HepG2 (cell line): Measurements from ENCODE around the gene VAPB. TPM values are rescaled to one million over a fixed set of nuclear protein-coding genes. Genes with fewer than 3 reads are reported as not detected.
A peak's percentile ranks its signal among the peaks of the same experiment; 100 is the strongest.

Experiments used
- ATAC-seq: fragments of 200-7000 bp; cut with Tn5 transposase; 3 replicates; pipeline ENCODE4 v1.9.1; 2020; ENCODE audit warnings: mild to moderate bottlenecking, moderate library complexity
- BruUV-seq: library from RNA; stranded (reverse); fragments of 400-500 nt; replicated peaks from 2 replicates; lab custom pipeline; 2021; lab: Mats Ljungman, UMichigan
- CTCF ChIA-PET: fragments of 300-600 bp; formaldehyde crosslinking; extraction: SDS; loops from one replicate; lab custom pipeline; 2021; ENCODE audit warnings: low total read pairs, inconsistent platforms, low intra/inter-chr PET ratio; lab: Yijun Ruan, JAX
- POLR2A ChIA-PET: fragments of 350-600 bp; sonication (Branson Sonifier 250); formaldehyde crosslinking; loops from one replicate; lab custom pipeline; 2020; ENCODE audit warnings: antibody characterized with exemption, inconsistent platforms; lab: Yijun Ruan, JAX
- DNase-seq: peaks from one replicate; pipeline ENCODE4 v3.0.0-alpha.2; 2015; ENCODE audit warnings: low spot score
- FAIRE-seq: peaks from 3 replicates; lab custom pipeline; 2011; peaks lifted over from hg19 to GRCh38; lab: Jason Lieb, UNC
- H2AFZ ChIP-seq: one replicate; pipeline ENCODE4 v1.6.1; 2011; ENCODE audit warnings: low read length, inconsistent platforms
- H3K27ac ChIP-seq: fragments of 300-600 bp; 3 replicates; pipeline ENCODE4 v1.8.0; 2011; ENCODE audit warnings: mixed run types, mild to moderate bottlenecking, mixed read lengths, low read length, inconsistent platforms; ENCODE audit not compliant: insufficient read depth; ENCODE audit errors: extremely low read length
- H3K27me3 ChIP-seq, 2 experiments: fragments of 200-600 bp in 1 of 2; 2 replicates in 1 of 2; 3 replicates in 1 of 2; pipeline versions ENCODE4 v1.6.0 to v1.8.0; 2011; ENCODE audit warnings: low read length in 2 of 2, mild to moderate bottlenecking in 2 of 2, moderate library complexity in 2 of 2, inconsistent platforms in 1 of 2; ENCODE audit not compliant: insufficient read depth in 2 of 2, control insufficient read depth in 1 of 2
- H3K36me3 ChIP-seq, 2 experiments: fragments of 200-600 bp in 1 of 2; replicated peaks in 1 of 2; 2 replicates in 1 of 2; 3 replicates in 1 of 2; pipeline versions ENCODE4 v1.5.1 to v1.8.0; 2011; ENCODE audit warnings: low read length in 2 of 2, inconsistent platforms in 1 of 2; ENCODE audit not compliant: insufficient read depth in 2 of 2, control insufficient read depth in 1 of 2
- H3K4me1 ChIP-seq: 2 replicates; pipeline ENCODE4 v1.5.1; 2012; ENCODE audit warnings: low read length, inconsistent platforms; ENCODE audit not compliant: insufficient read depth
- H3K4me2 ChIP-seq: 2 replicates; pipeline ENCODE4 v1.6.0; 2011; ENCODE audit warnings: low read depth, low read length, inconsistent platforms
- H3K4me3 ChIP-seq, 3 experiments: fragments of 200-600 bp in 1 of 3; sonication (generic), shearing (Covaris generic) in 1 of 3; replicated peaks in 1 of 3; 2 replicates each; pipeline ENCODE4 v1.5.1; 2011 to 2016; ENCODE audit warnings: low read length in 3 of 3, inconsistent platforms in 2 of 3, low read depth in 2 of 3, mild to moderate bottlenecking in 2 of 3, control low read depth in 1 of 3, mixed read lengths in 1 of 3; ENCODE audit not compliant: insufficient read depth in 1 of 3
- H3K79me2 ChIP-seq: one replicate; pipeline ENCODE4 v1.6.1; 2011; ENCODE audit warnings: low read length, inconsistent platforms; ENCODE audit not compliant: insufficient read depth
- H3K9ac ChIP-seq: 2 replicates; pipeline ENCODE4 v1.6.0; 2011; ENCODE audit warnings: mild to moderate bottlenecking, low read depth, low read length, inconsistent platforms; ENCODE audit not compliant: insufficient read depth
- H3K9me3 ChIP-seq: 2 replicates; pipeline ENCODE4 v1.5.1; 2012; ENCODE audit warnings: mild to moderate bottlenecking, low read length
- H4K20me1 ChIP-seq: 2 replicates; pipeline ENCODE4 v1.6.0; 2011; ENCODE audit warnings: inconsistent platforms, mild to moderate bottlenecking, low read length, moderate library complexity; ENCODE audit not compliant: insufficient read depth
- CHCHD3 ChIP-seq: sonication (generic); formaldehyde crosslinking; IDR thresholded peaks from 2 replicates; pipeline ENCODE4 v1.8.0; 2022; ENCODE audit warnings: mild to moderate bottlenecking, missing genetic modification reagents, moderate library complexity
- ETV5 ChIP-seq: IDR thresholded peaks from 2 replicates; pipeline ENCODE4 v1.6.1; 2018; ENCODE audit warnings: missing biosample characterization, missing genetic modification reagents, inconsistent platforms, borderline replicate concordance
- MEIS2 ChIP-seq: sonication (generic); formaldehyde crosslinking; IDR thresholded peaks from 2 replicates; pipeline ENCODE4 v1.9.0; 2021; ENCODE audit warnings: mild to moderate bottlenecking, missing genetic modification reagents
- NCOA1 ChIP-seq: sonication (generic); formaldehyde crosslinking; IDR thresholded peaks from 2 replicates; pipeline ENCODE4 v1.9.0; 2021; ENCODE audit warnings: missing genetic modification reagents
- NR2F6 ChIP-seq, 2 experiments: IDR thresholded peaks; 2 replicates each; pipeline ENCODE4 v1.6.1; 2016; ENCODE audit warnings: antibody characterized with exemption in 1 of 2, mild to moderate bottlenecking in 1 of 2
- RBM22 ChIP-seq: fragments of 200-400 bp; formaldehyde crosslinking; optimal IDR thresholded peaks from 2 replicates; pipeline ENCODE3; 2017; ENCODE audit warnings: mild to moderate bottlenecking, low read length, moderate library complexity
- RELA ChIP-seq: sonication (generic); formaldehyde crosslinking; IDR thresholded peaks from 2 replicates; pipeline ENCODE4 v1.4.0; 2020; ENCODE audit warnings: missing genetic modification reagents
- RFX1 ChIP-seq: fragments of 450-650 bp; IDR thresholded peaks from 2 replicates; pipeline ENCODE4 v1.6.1; 2017
- RFXANK ChIP-seq: IDR thresholded peaks from 2 replicates; pipeline ENCODE4 v1.6.1; 2016
- SAFB2 ChIP-seq: sonication (generic); formaldehyde crosslinking; IDR thresholded peaks from 2 replicates; pipeline ENCODE4 v1.5.1; 2020; ENCODE audit warnings: missing genetic modification reagents, low read depth, mild to moderate bottlenecking, borderline replicate concordance
- SP5 ChIP-seq: IDR thresholded peaks from 2 replicates; pipeline ENCODE4 v1.6.1; 2016; ENCODE audit warnings: low read depth, borderline replicate concordance
- STAG1 ChIP-seq: sonication (generic); formaldehyde crosslinking; IDR thresholded peaks from 2 replicates; pipeline ENCODE4 v1.4.0; 2020; ENCODE audit warnings: missing genetic modification reagents
- TEAD2 ChIP-seq: sonication (generic); formaldehyde crosslinking; IDR thresholded peaks from 2 replicates; pipeline ENCODE4 v1.9.0; 2021; ENCODE audit warnings: missing genetic modification reagents
- ZNF550 ChIP-seq: sonication (generic); formaldehyde crosslinking; IDR thresholded peaks from 2 replicates; pipeline ENCODE4 v1.4.0; 2020; ENCODE audit warnings: mild to moderate bottlenecking, missing genetic modification reagents, borderline replicate concordance
- ZNF598 ChIP-seq: sonication (generic); formaldehyde crosslinking; IDR thresholded peaks from 2 replicates; pipeline ENCODE4 v1.5.1; 2020; ENCODE audit warnings: mild to moderate bottlenecking, missing genetic modification reagents, borderline replicate concordance
- ZNF766 ChIP-seq: sonication (generic); formaldehyde crosslinking; IDR thresholded peaks from 2 replicates; pipeline ENCODE4 v1.5.0; 2020; ENCODE audit warnings: missing genetic modification reagents, borderline replicate concordance
- ZNF777 ChIP-seq: sonication (generic); formaldehyde crosslinking; IDR thresholded peaks from 2 replicates; pipeline ENCODE4 v1.4.0; 2020; ENCODE audit warnings: missing genetic modification reagents
- ZSCAN30 ChIP-seq: sonication (generic); formaldehyde crosslinking; IDR thresholded peaks from 2 replicates; pipeline ENCODE4 v1.5.0; 2020; ENCODE audit warnings: mild to moderate bottlenecking, missing genetic modification reagents
- WGBS: methylation state at CpG from one replicate; pipeline ENCODE4 v1.1.6; 2017; ENCODE audit warnings: low lambda C conversion rate; 5-methylcytosine and 5-hydroxymethylcytosine counted together
- in situ Hi-C: cut with HindIII; loops from 2 replicates; pipeline ENCODE4 v1.10.0; 2017; ENCODE audit warnings: low pct_unique_long_range_greater_than_20kb; ENCODE audit not compliant: extremely low pct_ligation_motif_present
- intact Hi-C: fragments of 100-400 bp; cut with micrococcal nuclease; formaldehyde crosslinking; loops from one replicate; pipeline ENCODE4 v1.10.0; 2022; ENCODE audit not compliant: unreplicated experiment
- polyA plus RNA-seq, 8 experiments: library from polyadenylated mRNA; depleted of rRNA in 3 of 8; stranded (reverse) in 7 of 8; unstranded in 1 of 8; fragments of >200 nt; fragmentation: Illumina TruSeq in 4 of 8; extraction: Trizol in 4 of 8; gene quantifications; 2 replicates each; pipeline versions ENCODE4 v1.2.1 to v1.2.3, GENCODE V29; 2011 to 2016; ENCODE audit warnings: low read depth in 4 of 8, missing spikeins in 1 of 8, mixed read lengths in 1 of 8; ENCODE audit not compliant: insufficient read depth in 1 of 8
- total RNA-seq, 5 experiments: library from RNA; depleted of rRNA; stranded (reverse); fragments of >200 nt; fragmentation: Illumina TruSeq; extraction: Trizol; gene quantifications; 2 replicates each; pipeline ENCODE4 v1.2.3, GENCODE V29; 2016; ENCODE audit warnings: low read depth in 1 of 5
- TF ChIP-seq, protein P1 (sequence below): sonication (generic); formaldehyde crosslinking; IDR thresholded peaks from 2 replicates; pipeline ENCODE4 v1.4.0; 2020; ENCODE audit warnings: missing genetic modification reagents

The VAPB gene
- total and polyA plus RNA-seq, 2 of the 13 experiments (the other 11 are each of a cell fraction or from before 2014, with no cell fraction given): 18.6 to 48.5 TPM

GRCh38 chr20:58360936-58361335 is 28.1 kb upstream of the VAPB start (continued):
- TF ChIP-seq ZNF598 (CRISPR knock-in tag) (no peak), NCOA1 (CRISPR knock-in tag) (no peak)

DNA sequence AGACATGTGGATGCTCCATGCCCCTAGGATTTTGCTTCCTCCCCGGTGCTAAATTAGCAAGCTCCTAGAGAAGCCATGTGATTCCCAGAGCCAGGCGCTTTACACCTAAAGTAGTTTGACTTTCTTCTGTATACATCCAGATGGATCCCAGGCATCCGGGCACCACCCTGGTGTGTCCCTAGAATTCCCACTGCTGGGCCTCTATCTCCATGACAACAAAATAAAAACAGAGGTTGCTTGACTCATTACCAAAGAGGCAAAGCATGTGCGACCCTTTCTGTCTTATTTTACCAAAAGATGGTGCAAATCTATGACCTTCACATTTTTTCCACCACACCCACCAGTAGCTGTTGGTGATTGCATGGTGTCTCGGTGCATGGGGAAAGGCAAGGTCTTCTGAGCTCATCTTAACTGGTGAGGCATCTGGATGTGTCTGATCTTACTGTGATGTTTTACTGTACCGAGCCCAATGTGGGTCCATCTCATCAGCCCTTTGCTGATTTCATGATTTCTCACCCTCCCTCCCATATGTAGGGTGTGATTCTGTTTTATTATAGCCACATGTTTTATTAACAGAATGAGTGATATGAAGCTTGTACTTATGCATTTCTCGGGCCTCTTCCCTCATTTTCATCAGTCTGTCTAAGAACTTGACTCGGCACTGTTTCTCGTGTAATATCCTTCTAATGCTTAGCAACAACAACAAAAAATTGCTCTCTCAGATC is 27.4 kb upstream of the VAPB start:
- no peak for FAIRE-seq
- Histone ChIP-seq H3K27me3 (no peaks in the 10 kb centered on the region), H3K4me2 (no peak overlapping the region)
- BruUV-seq: no TSS peak
- peak; percentile 41 for TF ChIP-seq RBM22
- no peak for TF ChIP-seq ZNF550 (CRISPR knock-in tag)
- no peak for TF ChIP-seq ETV5 (CRISPR knock-in tag)
- TF ChIP-seq ZSCAN30 (CRISPR knock-in tag): no peak
- no peak for TF ChIP-seq RFXANK (CRISPR knock-in tag)
- TF ChIP-seq RFX1: 0 out of 2 replicates have a peak, but pooled peaks have one; percentile 10
- no peak for TF ChIP-seq MEIS2 (CRISPR knock-in tag)
- TF ChIP-seq, protein P1, sequence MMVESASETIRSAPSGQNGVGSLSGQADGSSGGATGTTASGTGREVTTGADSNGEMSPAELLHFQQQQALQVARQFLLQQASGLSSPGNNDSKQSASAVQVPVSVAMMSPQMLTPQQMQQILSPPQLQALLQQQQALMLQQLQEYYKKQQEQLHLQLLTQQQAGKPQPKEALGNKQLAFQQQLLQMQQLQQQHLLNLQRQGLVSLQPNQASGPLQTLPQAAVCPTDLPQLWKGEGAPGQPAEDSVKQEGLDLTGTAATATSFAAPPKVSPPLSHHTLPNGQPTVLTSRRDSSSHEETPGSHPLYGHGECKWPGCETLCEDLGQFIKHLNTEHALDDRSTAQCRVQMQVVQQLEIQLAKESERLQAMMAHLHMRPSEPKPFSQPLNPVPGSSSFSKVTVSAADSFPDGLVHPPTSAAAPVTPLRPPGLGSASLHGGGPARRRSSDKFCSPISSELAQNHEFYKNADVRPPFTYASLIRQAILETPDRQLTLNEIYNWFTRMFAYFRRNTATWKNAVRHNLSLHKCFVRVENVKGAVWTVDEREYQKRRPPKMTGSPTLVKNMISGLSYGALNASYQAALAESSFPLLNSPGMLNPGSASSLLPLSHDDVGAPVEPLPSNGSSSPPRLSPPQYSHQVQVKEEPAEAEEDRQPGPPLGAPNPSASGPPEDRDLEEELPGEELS: no peak
- TF ChIP-seq CHCHD3 (CRISPR knock-in tag): no peak
- no peak for TF ChIP-seq TEAD2 (CRISPR knock-in tag)
- no peak for TF ChIP-seq RELA
- no peak for TF ChIP-seq SAFB2 (CRISPR knock-in tag)
- no peak for TF ChIP-seq STAG1
- TF ChIP-seq ZNF766: no peak
- TF ChIP-seq NR2F6 (IDR thresholded peaks at IDR 0.05): no peak
- no peak for TF ChIP-seq NR2F6 (CRISPR knock-in tag; IDR thresholded peaks at IDR 0.05)
- TF ChIP-seq SP5 (CRISPR knock-in tag): no peak
- no peak for TF ChIP-seq ZNF777 (CRISPR knock-in tag)
- TF ChIP-seq, all 625 proteins: peak for 2
- no peak overlapping the region for H2AFZ ChIP-seq
- intact Hi-C loops (no loop called here), in situ Hi-C loops (no loop called here)
- H3K4me3 ChIP-seq: no peak overlapping the region
- ChIA-PET POLR2A (no interaction called here), CTCF (no interaction called here)
- H3K9me3 ChIP-seq: no peaks in the 10 kb centered on the region
- 97% methylated on average over 9 of the region's 9 CpGs for WGBS
- no peak overlapping the region for H3K9ac ChIP-seq
- ATAC-seq (no peak), DNase-seq (no peak)
- H3K27ac ChIP-seq: no peak overlapping the region
- H4K20me1 ChIP-seq: no peaks in the 10 kb centered on the region
- no peaks in the 10 kb centered on the region for H3K79me2 ChIP-seq
- H3K4me1 ChIP-seq: no peaks in the 10 kb centered on the region
- peaks cover 11 to 30% of the 10 kb centered on the region in 2 experiments for H3K36me3 ChIP-seq
